ENCODE results near the gene APOD.

Gene APOD

GRCh38 chr3:195543500-195544229 is 40.1 kb downstream of the APOD start:
- in situ Hi-C loops (cut with HindIII; ENCODE audit: low sequenced_read_pairs) = no loop called here
- peak overlapping the region; percentile 87 for H3K4me3 ChIP-seq (ENCODE audit: low read depth, low read length)
- DNase-seq (ENCODE audit: low read depth, low spot score) = peak; percentile 16

GRCh38 chr3:195542698-195543499 is 40.8 kb downstream of the APOD start, which contains the start of gene PPP1R2:
TSS of gene PPP1R2 (minus strand) at chr3:195543325. CDS start at chr3:195543025, 300 bp downstream.
- no peak for TF ChIP-seq CTCF (IDR thresholded peaks at IDR 0.05; ENCODE audit: low read depth, low read length)
- DNase-seq (ENCODE audit: low read depth, low spot score) = peak; percentile 93
- peak within 1 kb of the TSS; percentile 87 for H3K4me3 ChIP-seq (ENCODE audit: low read depth, low read length)
- in situ Hi-C loops (cut with HindIII; ENCODE audit: low sequenced_read_pairs) = no loop called here

More at GRCh38 chr3:195543500-195544229, 40.1 kb downstream of the APOD start:
- TF ChIP-seq CTCF (IDR thresholded peaks at IDR 0.05; ENCODE audit: low read depth, low read length) = no peak

- TF ChIP-seq CTCF (IDR thresholded peaks at IDR 0.05; ENCODE audit: low read depth, low read length) = no peak
- in situ Hi-C loops (cut with HindIII; ENCODE audit: low sequenced_read_pairs) = no loop called here
- DNase-seq (ENCODE audit: low read depth, low spot score) = peak; percentile 22
- H3K4me3 ChIP-seq (ENCODE audit: low read depth, low read length) = peak overlapping the region; percentile 87
Measured at GRCh38 chr3:195542316-195542697, 41.4 kb downstream of the APOD start.

- TF ChIP-seq CTCF (IDR thresholded peaks at IDR 0.05; ENCODE audit: low read depth, low read length) = no peak
- in situ Hi-C loops (cut with HindIII; ENCODE audit: low sequenced_read_pairs) = no loop called here
- DNase-seq (ENCODE audit: low read depth, low spot score) = no peak
- H3K4me3 ChIP-seq (ENCODE audit: low read depth, low read length) = no peak overlapping the region
Measured at GRCh38 chr3:195540511-195540910, 43.2 kb downstream of the APOD start.

GRCh38 chr3:195540027-195540426 is 43.7 kb downstream of the APOD start:
- TF ChIP-seq CTCF (IDR thresholded peaks at IDR 0.05; ENCODE audit: low read depth, low read length) = no peak
- in situ Hi-C loops (cut with HindIII; ENCODE audit: low sequenced_read_pairs) = no loop called here
- H3K4me3 ChIP-seq (ENCODE audit: low read depth, low read length) = no peak overlapping the region
- DNase-seq (ENCODE audit: low read depth, low spot score) = no peak

- H3K4me3 ChIP-seq (ENCODE audit: low read depth, low read length) = no peak overlapping the region
- no peak for DNase-seq (ENCODE audit: low read depth, low spot score)
- in situ Hi-C loops (cut with HindIII; ENCODE audit: low sequenced_read_pairs) = no loop called here
- TF ChIP-seq CTCF (IDR thresholded peaks at IDR 0.05; ENCODE audit: low read depth, low read length) = no peak
Measured at GRCh38 chr3:195539479-195539878, 44.3 kb downstream of the APOD start.
